Measurements from ENCODE around the gene GIT2.
"Not testable (repeated sequence)": the region's sequence is repeated elsewhere in the genome, so short reads cannot be mapped to it uniquely, and the experiment has no call there.

GIT2 gene

GRCh38 chr12:109932878-109933503, 63.2 kb downstream of the GIT2 start:
- no peaks in the 10 kb centered on the region for H3K27me3 ChIP-seq (ENCODE audit: control insufficient read depth, insufficient read depth, low read length)
- no peaks in the 10 kb centered on the region for H3K9me3 ChIP-seq (ENCODE audit: control insufficient read depth, low read length)
- H3K27ac ChIP-seq = no peak overlapping the region
- H3K4me2 ChIP-seq (ENCODE audit: low read length) = no peak overlapping the region
- no peak overlapping the region for H3K4me3 ChIP-seq (ENCODE audit: low read depth, low read length)
- no peaks in the 10 kb centered on the region for H3K79me2 ChIP-seq
- TF ChIP-seq, protein P1, sequence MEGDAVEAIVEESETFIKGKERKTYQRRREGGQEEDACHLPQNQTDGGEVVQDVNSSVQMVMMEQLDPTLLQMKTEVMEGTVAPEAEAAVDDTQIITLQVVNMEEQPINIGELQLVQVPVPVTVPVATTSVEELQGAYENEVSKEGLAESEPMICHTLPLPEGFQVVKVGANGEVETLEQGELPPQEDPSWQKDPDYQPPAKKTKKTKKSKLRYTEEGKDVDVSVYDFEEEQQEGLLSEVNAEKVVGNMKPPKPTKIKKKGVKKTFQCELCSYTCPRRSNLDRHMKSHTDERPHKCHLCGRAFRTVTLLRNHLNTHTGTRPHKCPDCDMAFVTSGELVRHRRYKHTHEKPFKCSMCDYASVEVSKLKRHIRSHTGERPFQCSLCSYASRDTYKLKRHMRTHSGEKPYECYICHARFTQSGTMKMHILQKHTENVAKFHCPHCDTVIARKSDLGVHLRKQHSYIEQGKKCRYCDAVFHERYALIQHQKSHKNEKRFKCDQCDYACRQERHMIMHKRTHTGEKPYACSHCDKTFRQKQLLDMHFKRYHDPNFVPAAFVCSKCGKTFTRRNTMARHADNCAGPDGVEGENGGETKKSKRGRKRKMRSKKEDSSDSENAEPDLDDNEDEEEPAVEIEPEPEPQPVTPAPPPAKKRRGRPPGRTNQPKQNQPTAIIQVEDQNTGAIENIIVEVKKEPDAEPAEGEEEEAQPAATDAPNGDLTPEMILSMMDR (IDR thresholded peaks at IDR 0.05) = no peak
- H3K36me3 ChIP-seq (ENCODE audit: control insufficient read depth, insufficient read depth, low read length) = no peaks in the 10 kb centered on the region
- no peak overlapping the region for H3K9ac ChIP-seq
- H3K4me1 ChIP-seq = no peaks in the 10 kb centered on the region
- H2AFZ ChIP-seq = no peak overlapping the region

- Histone ChIP-seq H3K9ac (no peak overlapping the region), H3K4me2 (ENCODE audit: low read length) (no peak overlapping the region), H3K36me3 (ENCODE audit: control insufficient read depth, insufficient read depth, low read length) (no peaks in the 10 kb centered on the region), H2AFZ (no peak overlapping the region), H3K79me2 (no peaks in the 10 kb centered on the region), H3K4me3 (ENCODE audit: low read depth, low read length) (no peak overlapping the region), H3K27ac (no peak overlapping the region), H3K4me1 (no peaks in the 10 kb centered on the region), H3K9me3 (ENCODE audit: control insufficient read depth, low read length) (no peaks in the 10 kb centered on the region), H3K27me3 (ENCODE audit: control insufficient read depth, insufficient read depth, low read length) (no peaks in the 10 kb centered on the region)
- TF ChIP-seq, protein P1 (IDR thresholded peaks at IDR 0.05) = no peak
Observed at GRCh38 chr12:109931143-109931542, 65.0 kb downstream of the GIT2 start.

GRCh38 chr12:109930028-109930800, 66.0 kb downstream of the GIT2 start:
- Histone ChIP-seq H3K4me1 (no peaks in the 10 kb centered on the region), H3K36me3 (ENCODE audit: control insufficient read depth, insufficient read depth, low read length) (no peaks in the 10 kb centered on the region), H3K4me2 (ENCODE audit: low read length) (no peak overlapping the region), H3K9ac (no peak overlapping the region), H3K4me3 (ENCODE audit: low read depth, low read length) (no peak overlapping the region), H3K27me3 (ENCODE audit: control insufficient read depth, insufficient read depth, low read length) (no peaks in the 10 kb centered on the region), H2AFZ (no peak overlapping the region), H3K27ac (no peak overlapping the region), H3K79me2 (no peaks in the 10 kb centered on the region), H3K9me3 (ENCODE audit: control insufficient read depth, low read length) (no peaks in the 10 kb centered on the region)
- TF ChIP-seq, protein P1 (IDR thresholded peaks at IDR 0.05) = no peak

- H3K9ac ChIP-seq; H3K4me2 ChIP-seq (ENCODE audit: low read length); H3K27me3 ChIP-seq (ENCODE audit: control insufficient read depth, insufficient read depth, low read length); H3K36me3 ChIP-seq (ENCODE audit: control insufficient read depth, insufficient read depth, low read length); H3K9me3 ChIP-seq (ENCODE audit: control insufficient read depth, low read length); H3K4me1 ChIP-seq; H3K79me2 ChIP-seq; H3K4me3 ChIP-seq (ENCODE audit: low read depth, low read length); H2AFZ ChIP-seq; H3K27ac ChIP-seq: not testable (repeated sequence)
Observed at GRCh38 chr12:109929326-109929725, 66.8 kb downstream of the GIT2 start.

DNA sequence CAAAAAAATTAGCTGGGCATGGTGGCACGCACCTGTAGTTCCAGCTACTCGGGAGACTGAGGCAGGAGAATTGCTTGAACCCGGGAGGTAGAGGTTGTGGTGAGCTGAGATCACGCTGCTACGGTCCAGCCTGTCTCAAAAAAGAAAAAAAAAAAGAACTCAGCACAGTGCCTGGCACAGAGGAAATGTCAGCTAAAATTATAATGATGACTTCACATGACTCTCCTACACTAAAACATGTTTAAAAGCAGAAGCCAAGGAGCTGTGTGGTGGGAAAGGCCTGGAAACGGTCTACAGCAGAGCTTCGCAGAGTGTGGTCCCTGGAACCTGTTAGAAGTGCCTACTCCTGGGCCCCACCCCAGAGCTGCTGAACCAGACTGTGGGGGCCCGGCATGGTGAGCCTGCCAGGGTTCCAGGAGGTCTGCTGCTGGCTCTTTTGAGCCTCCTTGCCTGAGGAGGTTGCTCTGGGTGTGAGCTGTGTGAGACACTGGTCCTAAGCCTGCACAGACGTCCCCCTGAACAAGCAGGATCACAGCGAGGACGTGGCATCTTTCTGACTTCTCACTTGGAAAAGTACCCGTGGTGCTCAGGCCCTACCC, 68.0 kb downstream of the GIT2 start:
- Histone ChIP-seq H3K4me2 (ENCODE audit: low read length) (no peak overlapping the region), H3K36me3 (ENCODE audit: control insufficient read depth, insufficient read depth, low read length) (no peaks in the 10 kb centered on the region), H3K27ac (no peak overlapping the region), H3K9ac (no peak overlapping the region), H2AFZ (no peak overlapping the region), H3K27me3 (ENCODE audit: control insufficient read depth, insufficient read depth, low read length) (no peaks in the 10 kb centered on the region), H3K4me1 (no peaks in the 10 kb centered on the region), H3K79me2 (no peaks in the 10 kb centered on the region), H3K9me3 (ENCODE audit: control insufficient read depth, low read length) (no peaks in the 10 kb centered on the region), H3K4me3 (ENCODE audit: low read depth, low read length) (no peak overlapping the region)
- TF ChIP-seq, protein P1 (IDR thresholded peaks at IDR 0.05) = no peak
